ENCODE data around the gene RNH1. TPM values are rescaled to one million over a fixed set of nuclear protein-coding genes. Genes with fewer than 3 reads are reported as not detected.

Gene RNH1
- total and polyA plus RNA-seq, 2 of the 8 experiments (the other 6 are each of a cell fraction or from before 2014, with no cell fraction given): 48.7 to 49.8 TPM

GRCh38 chr11:503179-503981 is 3.7 kb downstream of the RNH1 start:
- no peak overlapping the region for H3K23ac ChIP-seq (ENCODE audit: insufficient read length)
- H2BK20ac ChIP-seq (ENCODE audit: low read length): no peak overlapping the region
- H3K14ac ChIP-seq (ENCODE audit: insufficient read length): no peak overlapping the region
- H4K5ac ChIP-seq (ENCODE audit: insufficient read length, low read depth, low read length): no peak overlapping the region
- TF ChIP-seq HDAC2 (IDR thresholded peaks at IDR 0.05; ENCODE audit: borderline replicate concordance in 1 of 2, low read depth in 2 of 2, low read length in 2 of 2) (no peak), HDAC6 (IDR thresholded peaks at IDR 0.05; ENCODE audit: low read depth, low read length) (no peak), ASH2L (IDR thresholded peaks at IDR 0.05; ENCODE audit: low read length) (no peak), EZH2 (IDR thresholded peaks at IDR 0.05; ENCODE audit: low read depth, low read length, severe bottlenecking) (no peak), TBP (IDR thresholded peaks at IDR 0.05; ENCODE audit: low read depth, low read length) (no peak), MAFK (IDR thresholded peaks at IDR 0.05; ENCODE audit: low read depth, low read length) (no peak), NANOG (IDR thresholded peaks at IDR 0.05; ENCODE audit: insufficient read depth, low read depth, low read length, poor library complexity, severe bottlenecking) (no peak)
- peaks cover 2% of the 10 kb centered on the region for H3K79me1 ChIP-seq (ENCODE audit: low read depth, low read length)
- no peak overlapping the region for H4K91ac ChIP-seq (replicated peaks; ENCODE audit: insufficient read length, low read length)
- no peak overlapping the region for H3K9ac ChIP-seq (replicated peaks in 1 of 4; ENCODE audit: extremely low read depth in 1 of 4, low read depth in 3 of 4, low read length in 3 of 4)
- no peak overlapping the region for H2BK5ac ChIP-seq (ENCODE audit: low read depth, low read length)
- peak overlapping the region; percentile 60 for H4K8ac ChIP-seq (ENCODE audit: extremely low read depth, insufficient read depth, low read length)
- POLR2A ChIA-PET (ENCODE audit: partially characterized antibody): interaction anchor here (0.9 to 7.1 kb wide), 4 partner anchors 10 to 31 kb away, joined by 3 to 41 read pairs (median 3); no protein-coding TSS in a partner anchor
- H3K4me3 ChIP-seq (ENCODE audit: extremely low read depth in 1 of 4, insufficient read depth in 2 of 4, low read depth in 3 of 4, low read length in 4 of 4): peak overlapping the region in 1 of 4 experiments; percentile 23; a peak in 1 of 8 replicates
- H3K27me3 ChIP-seq (replicated peaks in 1 of 4; ENCODE audit: control insufficient read depth in 3 of 4, extremely low read depth in 1 of 4, insufficient read depth in 3 of 4, low read length in 3 of 4): no peaks in the 10 kb centered on the region
- H3K27ac ChIP-seq (ENCODE audit: low read depth, low read length): no peak overlapping the region
- H3K4me1 ChIP-seq (replicated peaks in 1 of 4; ENCODE audit: control insufficient read depth in 3 of 4, insufficient read depth in 4 of 4, low read length in 3 of 4): peaks cover 0 to 9% (median 2%) of the 10 kb centered on the region in 4 experiments; a peak in 3 of 7 replicates
- WGBS, 2 experiments (ENCODE audit: extremely low coverage in 1 of 2, insufficient coverage in 1 of 2, insufficient read length in 1 of 2, insufficient replicate concordance in 2 of 2, low coverage in 1 of 2, low lambda C conversion rate in 2 of 2, missing lambda C conversion rate in 1 of 2): 92% methylated on average over 18 of the region's 24 CpGs; no CpG with 5 or more reads in 1 of the 2 experiments
- H2AK5ac ChIP-seq (ENCODE audit: low read depth, low read length): no peak overlapping the region
- H3K36me3 ChIP-seq (ENCODE audit: control insufficient read depth in 2 of 4, insufficient read depth in 4 of 4, low read length in 3 of 4): peaks cover 8 to 26% (median 13%) of the 10 kb centered on the region in 4 experiments; a peak in 6 of 8 replicates
- H3K9me3 ChIP-seq (ENCODE audit: insufficient read depth in 2 of 2, low read depth in 1 of 2, low read length in 1 of 2): peaks cover 0 to 3% of the 10 kb centered on the region in 2 experiments; a peak in 1 of 4 replicates
- FAIRE-seq (no peak), DNase-seq (ENCODE audit: low read depth in 1 of 2, low spot score in 2 of 2) (no peak)
- no peak overlapping the region for H3K4ac ChIP-seq (replicated peaks; ENCODE audit: insufficient read length, low read depth, low read length)
- H2BK12ac ChIP-seq (ENCODE audit: low read depth, low read length): no peak overlapping the region
- H3K23me2 ChIP-seq (ENCODE audit: low read depth, low read length): peaks cover 8% of the 10 kb centered on the region
- no peak overlapping the region for H2AFZ ChIP-seq (ENCODE audit: low read length)
- CTCF ChIA-PET (ENCODE audit: partially characterized antibody): no interaction called here
- peaks cover 2 to 6% of the 10 kb centered on the region in 2 experiments for H4K20me1 ChIP-seq (replicated peaks in 1 of 2; ENCODE audit: control insufficient read depth in 1 of 2, insufficient read depth in 2 of 2, low read length in 2 of 2)
- H3K56ac ChIP-seq (replicated peaks; ENCODE audit: insufficient read length, low read depth, low read length): no peak overlapping the region
- peaks cover 0 to 14% of the 10 kb centered on the region in 2 experiments; a peak in 1 of 4 replicates for H3K79me2 ChIP-seq (ENCODE audit: control insufficient read depth in 1 of 2, insufficient read depth in 2 of 2, low read length in 2 of 2)
- no peak overlapping the region for H2BK120ac ChIP-seq (replicated peaks; ENCODE audit: low read depth, low read length)
- no peak overlapping the region for H2BK15ac ChIP-seq (ENCODE audit: low read length)
- peak overlapping the region in 1 of 2 experiments; percentile 68; a peak in 1 of 4 replicates for H3K4me2 ChIP-seq (ENCODE audit: insufficient read depth in 1 of 2, low read depth in 2 of 2, low read length in 2 of 2)
- H3K18ac ChIP-seq (ENCODE audit: extremely low read depth, low read length): no peak overlapping the region

All from H1 (cell line).